Hepatocyte (in vitro differentiated cells): ENCODE data around the gene AURKAIP1. TPM values are rescaled to one million over a fixed set of nuclear protein-coding genes. Genes with fewer than 3 reads are reported as not detected.

Source experiments
- DNase-seq: peaks from one replicate; pipeline ENCODE4 v3.0.0-alpha.2; 2016; ENCODE audit warnings: low spot score
- H2AFZ ChIP-seq: fragments of 200-600 bp; sonication (generic); 2 replicates; pipeline ENCODE4 v1.6.0; 2016; ENCODE audit warnings: antibody characterized with exemption, mild to moderate bottlenecking
- H3K27ac ChIP-seq: fragments of 200-600 bp; sonication (generic); 2 replicates; pipeline ENCODE4 v1.5.1; 2016; ENCODE audit warnings: mild to moderate bottlenecking
- H3K27me3 ChIP-seq: fragments of 200-600 bp; sonication (generic); 2 replicates; pipeline ENCODE4 v1.6.1; 2016
- H3K36me3 ChIP-seq: fragments of 200-600 bp; sonication (generic); replicated peaks from 2 replicates; pipeline ENCODE4 v1.5.1; 2016; ENCODE audit warnings: low read depth; ENCODE audit not compliant: insufficient read depth
- H3K4me1 ChIP-seq: fragments of 200-600 bp; sonication (generic); 2 replicates; pipeline ENCODE4 v1.5.1; 2016; ENCODE audit warnings: mild to moderate bottlenecking, moderate library complexity; ENCODE audit not compliant: insufficient read depth
- H3K4me2 ChIP-seq: fragments of 200-600 bp; sonication (generic); 2 replicates; pipeline ENCODE4 v1.6.0; 2016
- H3K4me3 ChIP-seq: fragments of 200-600 bp; sonication (generic); 2 replicates; pipeline ENCODE4 v1.5.1; 2016; ENCODE audit warnings: mild to moderate bottlenecking
- H3K79me2 ChIP-seq: fragments of 200-600 bp; sonication (generic); 2 replicates; pipeline ENCODE4 v1.6.0; 2017; ENCODE audit warnings: mild to moderate bottlenecking
- H3K9me2 ChIP-seq: fragments of 200-600 bp; sonication (generic); replicated peaks from 2 replicates; pipeline ENCODE4 v1.6.0; 2017; ENCODE audit warnings: mild to moderate bottlenecking; ENCODE audit not compliant: insufficient read depth
- H3K9me3 ChIP-seq: fragments of 200-600 bp; sonication (generic); 2 replicates; pipeline ENCODE4 v1.5.1; 2016; ENCODE audit warnings: low read depth, mild to moderate bottlenecking
- H4K20me1 ChIP-seq: fragments of 200-600 bp; sonication (generic); 2 replicates; pipeline ENCODE4 v1.6.0; 2016; ENCODE audit warnings: mild to moderate bottlenecking; ENCODE audit not compliant: insufficient read depth, poor library complexity, severe bottlenecking
- EZH2 ChIP-seq: fragments of 200-600 bp; sonication (generic); IDR thresholded peaks from 2 replicates; pipeline ENCODE4 v1.6.1; 2016; ENCODE audit warnings: antibody characterized with exemption, mild to moderate bottlenecking, borderline replicate concordance
- EZH2phosphoT487 ChIP-seq: fragments of 200-600 bp; sonication (generic); IDR thresholded peaks from one replicate; pipeline ENCODE4 v1.6.1; 2018; ENCODE audit warnings: antibody characterized with exemption, mild to moderate bottlenecking, low read depth, moderate library complexity; ENCODE audit not compliant: unreplicated experiment, severe bottlenecking
- WGBS: methylation state at CpG from one replicate; pipeline ENCODE4 v1.1.6; 2016; ENCODE audit warnings: low lambda C conversion rate; ENCODE audit errors: missing lambda C conversion rate; 5-methylcytosine and 5-hydroxymethylcytosine counted together
- polyA plus RNA-seq: library from polyadenylated mRNA; unstranded; fragments of >200 nt; fragmentation: Nextera tagmentation; extraction: Ambion mirVana; gene quantifications from 2 replicates; pipeline ENCODE4 v1.2.1, GENCODE V29; 2016
- total RNA-seq: library from RNA; depleted of rRNA; stranded (reverse); fragments of >200 nt; gene quantifications from 2 replicates; pipeline ENCODE4 v1.2.3, GENCODE V29; 2014
- TF ChIP-seq, protein P1 (sequence below): fragments of 200-600 bp; sonication (generic); IDR thresholded peaks from 2 replicates; pipeline ENCODE4 v1.5.1; 2016; ENCODE audit warnings: antibody characterized with exemption, mild to moderate bottlenecking; ENCODE audit not compliant: poor library complexity

The AURKAIP1 gene
- total and polyA plus RNA-seq, 2 experiments from 2014 or later = 92.9 to 238 TPM

DNA sequence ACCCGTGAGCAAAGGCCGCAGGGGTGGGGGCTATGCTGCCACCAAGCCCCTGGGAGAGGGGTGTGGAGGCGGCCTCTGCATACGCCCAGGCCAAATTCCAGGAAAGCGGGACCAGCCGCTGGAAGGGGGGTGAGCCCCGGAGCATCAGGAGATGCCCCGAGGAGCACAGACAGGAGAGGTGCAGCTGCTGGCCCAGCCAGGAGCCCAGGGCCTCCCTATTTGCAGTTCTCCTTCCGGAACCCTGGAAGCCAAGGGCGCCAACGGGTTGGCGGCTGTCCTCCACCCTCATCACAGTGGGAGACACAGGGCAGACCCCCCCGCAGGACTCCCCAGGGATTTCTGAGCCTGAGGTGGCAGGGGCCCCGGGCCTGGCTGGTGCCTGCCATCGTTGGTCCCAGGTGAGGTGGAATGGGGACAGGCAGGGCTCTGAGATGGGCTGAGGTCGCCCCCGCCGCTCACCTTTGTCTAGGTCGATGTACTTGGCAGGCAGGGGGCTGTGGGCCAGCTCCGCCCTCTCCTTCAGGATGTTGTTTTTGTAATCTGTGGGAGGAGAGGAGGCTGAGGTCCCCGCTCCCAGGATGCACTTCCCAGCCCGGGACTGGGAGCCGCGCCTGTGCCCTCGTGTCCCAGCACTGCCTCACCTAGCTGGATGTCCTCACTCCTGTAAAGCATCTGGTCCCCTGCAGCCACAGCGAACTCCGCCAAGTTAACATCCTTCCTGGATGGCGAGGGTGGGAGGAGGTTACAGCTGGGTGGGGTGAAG, 21.4 kb downstream of the AURKAIP1 start:
- Histone ChIP-seq H3K9me3 (no peaks in the 10 kb centered on the region), H3K4me3 (no peak overlapping the region), H4K20me1 (peaks cover 16% of the 10 kb centered on the region), H3K9me2 (no peaks in the 10 kb centered on the region), H3K27me3 (no peaks in the 10 kb centered on the region), H3K36me3 (no peaks in the 10 kb centered on the region), H3K79me2 (peaks cover 44% of the 10 kb centered on the region), H2AFZ (no peak overlapping the region), H3K4me1 (peaks cover 29% of the 10 kb centered on the region), H3K4me2 (no peak overlapping the region), H3K27ac (no peak overlapping the region)
- DNase-seq = no peak
- WGBS = 72% methylated on average over 22 of the region's 28 CpGs
- TF ChIP-seq EZH2phosphoT487 (no peak), EZH2 (no peak)
- TF ChIP-seq, protein P1, sequence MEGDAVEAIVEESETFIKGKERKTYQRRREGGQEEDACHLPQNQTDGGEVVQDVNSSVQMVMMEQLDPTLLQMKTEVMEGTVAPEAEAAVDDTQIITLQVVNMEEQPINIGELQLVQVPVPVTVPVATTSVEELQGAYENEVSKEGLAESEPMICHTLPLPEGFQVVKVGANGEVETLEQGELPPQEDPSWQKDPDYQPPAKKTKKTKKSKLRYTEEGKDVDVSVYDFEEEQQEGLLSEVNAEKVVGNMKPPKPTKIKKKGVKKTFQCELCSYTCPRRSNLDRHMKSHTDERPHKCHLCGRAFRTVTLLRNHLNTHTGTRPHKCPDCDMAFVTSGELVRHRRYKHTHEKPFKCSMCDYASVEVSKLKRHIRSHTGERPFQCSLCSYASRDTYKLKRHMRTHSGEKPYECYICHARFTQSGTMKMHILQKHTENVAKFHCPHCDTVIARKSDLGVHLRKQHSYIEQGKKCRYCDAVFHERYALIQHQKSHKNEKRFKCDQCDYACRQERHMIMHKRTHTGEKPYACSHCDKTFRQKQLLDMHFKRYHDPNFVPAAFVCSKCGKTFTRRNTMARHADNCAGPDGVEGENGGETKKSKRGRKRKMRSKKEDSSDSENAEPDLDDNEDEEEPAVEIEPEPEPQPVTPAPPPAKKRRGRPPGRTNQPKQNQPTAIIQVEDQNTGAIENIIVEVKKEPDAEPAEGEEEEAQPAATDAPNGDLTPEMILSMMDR = no peak

GRCh38 chr1:1352786-1353388, 22.1 kb downstream of the AURKAIP1 start:
- H3K36me3 ChIP-seq = no peaks in the 10 kb centered on the region
- no peak for DNase-seq
- peaks cover 34% of the 10 kb centered on the region for H3K4me1 ChIP-seq
- H3K9me3 ChIP-seq = no peaks in the 10 kb centered on the region
- H3K27ac ChIP-seq = peak overlapping the region; percentile 20
- no peak for TF ChIP-seq EZH2phosphoT487
- no peak for TF ChIP-seq EZH2
- TF ChIP-seq, protein P1 = no peak
- no peaks in the 10 kb centered on the region for H3K9me2 ChIP-seq
- peaks cover 48% of the 10 kb centered on the region for H3K79me2 ChIP-seq
- WGBS = 44% methylated on average over 3 of the region's 5 CpGs
- H3K4me3 ChIP-seq = no peak overlapping the region
- H4K20me1 ChIP-seq = peaks cover 18% of the 10 kb centered on the region
- H3K4me2 ChIP-seq = no peak overlapping the region
- H3K27me3 ChIP-seq = no peaks in the 10 kb centered on the region
- H2AFZ ChIP-seq = no peak overlapping the region

GRCh38 chr1:1351511-1352427, 23.2 kb downstream of the AURKAIP1 start:
- no peaks in the 10 kb centered on the region for H3K9me3 ChIP-seq
- H2AFZ ChIP-seq = no peak overlapping the region
- H3K27me3 ChIP-seq = no peaks in the 10 kb centered on the region
- peaks cover 48% of the 10 kb centered on the region for H3K79me2 ChIP-seq
- TF ChIP-seq, protein P1 = no peak
- TF ChIP-seq EZH2 = no peak
- no peak for TF ChIP-seq EZH2phosphoT487
- WGBS = 60% methylated on average over 24 of the region's 29 CpGs
- H4K20me1 ChIP-seq = peaks cover 28% of the 10 kb centered on the region
- H3K4me3 ChIP-seq = no peak overlapping the region
- H3K4me1 ChIP-seq = peaks cover 35% of the 10 kb centered on the region
- no peaks in the 10 kb centered on the region for H3K9me2 ChIP-seq
- H3K4me2 ChIP-seq = peak overlapping the region; percentile 70
- H3K27ac ChIP-seq = peak overlapping the region; percentile 20
- no peak for DNase-seq
- no peaks in the 10 kb centered on the region for H3K36me3 ChIP-seq
